Measurements from ENCODE around the gene BIN2. TPM values are rescaled to one million over a fixed set of nuclear protein-coding genes. Genes with fewer than 3 reads are reported as not detected.

The BIN2 gene
- total RNA-seq, 1 donor from 2014 or later = not detected

GRCh38 chr12:51362747-51363342 is 38.9 kb upstream of the BIN2 start:
- peaks cover 17% of the 10 kb centered on the region for H3K36me3 Mint-ChIP-seq (ENCODE audit: low read depth, unreplicated experiment)
- no peaks in the 10 kb centered on the region for H3K27me3 Mint-ChIP-seq (ENCODE audit: unreplicated experiment)
- no peak for TF ChIP-seq CTCF (IDR thresholded peaks at IDR 0.05; ENCODE audit: unreplicated experiment)
- H3K4me3 Mint-ChIP-seq (ENCODE audit: unreplicated experiment) = no peak overlapping the region
- H3K27ac Mint-ChIP-seq (ENCODE audit: unreplicated experiment) = no peak overlapping the region
- peaks cover 4% of the 10 kb centered on the region for H3K4me1 Mint-ChIP-seq (ENCODE audit: unreplicated experiment)
- H3K9me3 Mint-ChIP-seq (ENCODE audit: unreplicated experiment) = no peaks in the 10 kb centered on the region
- no peak for DNase-seq (ENCODE audit: low spot score)

GRCh38 chr12:51362307-51362706 is 38.3 kb upstream of the BIN2 start:
- H3K27me3 Mint-ChIP-seq (ENCODE audit: unreplicated experiment) = no peaks in the 10 kb centered on the region
- TF ChIP-seq CTCF (IDR thresholded peaks at IDR 0.05; ENCODE audit: unreplicated experiment) = no peak
- H3K9me3 Mint-ChIP-seq (ENCODE audit: unreplicated experiment) = no peaks in the 10 kb centered on the region
- no peaks in the 10 kb centered on the region for H3K4me1 Mint-ChIP-seq (ENCODE audit: unreplicated experiment)
- no peak overlapping the region for H3K4me3 Mint-ChIP-seq (ENCODE audit: unreplicated experiment)
- no peak for DNase-seq (ENCODE audit: low spot score)
- peaks cover 15% of the 10 kb centered on the region for H3K36me3 Mint-ChIP-seq (ENCODE audit: low read depth, unreplicated experiment)
- no peak overlapping the region for H3K27ac Mint-ChIP-seq (ENCODE audit: unreplicated experiment)

- no peaks in the 10 kb centered on the region for H3K27me3 Mint-ChIP-seq (ENCODE audit: unreplicated experiment)
- no peak for DNase-seq (ENCODE audit: low spot score)
- H3K4me3 Mint-ChIP-seq (ENCODE audit: unreplicated experiment) = no peak overlapping the region
- no peaks in the 10 kb centered on the region for H3K9me3 Mint-ChIP-seq (ENCODE audit: unreplicated experiment)
- peaks cover 15% of the 10 kb centered on the region for H3K36me3 Mint-ChIP-seq (ENCODE audit: low read depth, unreplicated experiment)
- H3K27ac Mint-ChIP-seq (ENCODE audit: unreplicated experiment) = no peak overlapping the region
- H3K4me1 Mint-ChIP-seq (ENCODE audit: unreplicated experiment) = no peaks in the 10 kb centered on the region
- no peak for TF ChIP-seq CTCF (IDR thresholded peaks at IDR 0.05; ENCODE audit: unreplicated experiment)
Measured at GRCh38 chr12:51361161-51362016, 37.4 kb upstream of the BIN2 start.

GRCh38 chr12:51360315-51360714 is 36.3 kb upstream of the BIN2 start:
- Mint-ChIP-seq H3K4me1 (ENCODE audit: unreplicated experiment) (no peaks in the 10 kb centered on the region), H3K4me3 (ENCODE audit: unreplicated experiment) (no peak overlapping the region), H3K27me3 (ENCODE audit: unreplicated experiment) (no peaks in the 10 kb centered on the region), H3K27ac (ENCODE audit: unreplicated experiment) (no peak overlapping the region), H3K9me3 (ENCODE audit: unreplicated experiment) (no peaks in the 10 kb centered on the region), H3K36me3 (ENCODE audit: low read depth, unreplicated experiment) (peaks cover 15% of the 10 kb centered on the region)
- no peak for DNase-seq (ENCODE audit: low spot score)
- TF ChIP-seq CTCF (IDR thresholded peaks at IDR 0.05; ENCODE audit: unreplicated experiment) = no peak

GRCh38 chr12:51359851-51360250 is 35.9 kb upstream of the BIN2 start:
- Mint-ChIP-seq H3K27ac (ENCODE audit: unreplicated experiment) (no peak overlapping the region), H3K36me3 (ENCODE audit: low read depth, unreplicated experiment) (peaks cover 15% of the 10 kb centered on the region), H3K27me3 (ENCODE audit: unreplicated experiment) (no peaks in the 10 kb centered on the region), H3K9me3 (ENCODE audit: unreplicated experiment) (no peaks in the 10 kb centered on the region), H3K4me1 (ENCODE audit: unreplicated experiment) (no peaks in the 10 kb centered on the region), H3K4me3 (ENCODE audit: unreplicated experiment) (no peak overlapping the region)
- no peak for DNase-seq (ENCODE audit: low spot score)
- no peak for TF ChIP-seq CTCF (IDR thresholded peaks at IDR 0.05; ENCODE audit: unreplicated experiment)
